CD14-positive monocyte (primary cell): Measurements from ENCODE around the gene CNTN2. TPM values are rescaled to one million over a fixed set of nuclear protein-coding genes. Genes with fewer than 3 reads are reported as not detected.

ENCODE experiments used
- DNase-seq, 3 donors: peaks; one replicate each; pipeline ENCODE4 v3.0.0-alpha.2; 2011 to 2022
- H2AFZ ChIP-seq: 2 replicates; pipeline ENCODE4 v1.6.0; 2012; ENCODE audit warnings: mild to moderate bottlenecking, low read depth, low read length, inconsistent platforms; ENCODE audit not compliant: insufficient read depth, poor library complexity, severe bottlenecking
- H3K27ac ChIP-seq, 2 donors: 1 replicate in 1 of 2; 2 replicates in 1 of 2; pipeline ENCODE4 v1.5.1; 2012 to 2013; ENCODE audit warnings: low read length in 2 of 2, control low read depth in 1 of 2, inconsistent platforms in 1 of 2, low read depth in 1 of 2, mild to moderate bottlenecking in 1 of 2
- H3K27me3 ChIP-seq, 2 donors: one replicate each; pipeline versions ENCODE4 v1.6.0 to v1.6.1; 2011 to 2013; ENCODE audit warnings: low read length in 2 of 2; ENCODE audit not compliant: control insufficient read depth in 2 of 2, insufficient read depth in 2 of 2
- H3K36me3 ChIP-seq, 2 donors: replicated peaks in 1 of 2; 1 replicate in 1 of 2; 2 replicates in 1 of 2; pipeline versions ENCODE4 v1.5.1 to v1.6.1; 2012 to 2013; ENCODE audit warnings: low read length in 2 of 2, control low read depth in 1 of 2, inconsistent platforms in 1 of 2, mild to moderate bottlenecking in 1 of 2; ENCODE audit not compliant: insufficient read depth in 2 of 2, control insufficient read depth in 1 of 2
- H3K4me1 ChIP-seq, 2 donors: 1 replicate in 1 of 2; 2 replicates in 1 of 2; pipeline versions ENCODE4 v1.5.1 to v1.6.1; 2012 to 2013; ENCODE audit warnings: low read length in 2 of 2, control low read depth in 1 of 2, inconsistent platforms in 1 of 2, mild to moderate bottlenecking in 1 of 2, moderate library complexity in 1 of 2; ENCODE audit not compliant: insufficient read depth in 2 of 2, control insufficient read depth in 1 of 2
- H3K4me2 ChIP-seq: replicated peaks from 2 replicates; pipeline ENCODE3; 2012; ENCODE audit warnings: low read length, moderate library complexity, mild to moderate bottlenecking; ENCODE audit not compliant: poor library complexity, severe bottlenecking; ENCODE audit errors: extremely low read depth
- H3K4me3 ChIP-seq, 3 experiments: fragments of 200-600 bp in 1 of 3; sonication (generic) in 1 of 3; replicated peaks in 1 of 3; 1 replicate in 2 of 3; 2 replicates in 1 of 3; pipeline ENCODE4 v1.5.1; 2011 to 2013; ENCODE audit warnings: low read length in 3 of 3, mild to moderate bottlenecking in 3 of 3, control low read depth in 2 of 3, low read depth in 2 of 3, inconsistent platforms in 1 of 3, moderate library complexity in 1 of 3
- H3K79me2 ChIP-seq: 2 replicates; pipeline ENCODE4 v1.6.0; 2012; ENCODE audit warnings: mild to moderate bottlenecking, control low read depth, inconsistent platforms, low read length, moderate library complexity; ENCODE audit not compliant: insufficient read depth
- H3K9ac ChIP-seq: 2 replicates; pipeline ENCODE4 v1.6.0; 2017; ENCODE audit warnings: low read length, mild to moderate bottlenecking; ENCODE audit not compliant: insufficient read depth, poor library complexity, severe bottlenecking
- H3K9me3 ChIP-seq, 2 donors: replicated peaks in 1 of 2; 1 replicate in 1 of 2; 2 replicates in 1 of 2; pipeline versions ENCODE4 v1.5.1 to v1.6.1; 2012 to 2013; ENCODE audit warnings: low read length in 2 of 2, control low read depth in 1 of 2; ENCODE audit not compliant: control insufficient read depth in 1 of 2, insufficient read depth in 1 of 2
- H4K20me1 ChIP-seq: 2 replicates; pipeline ENCODE4 v1.6.0; 2012; ENCODE audit warnings: mild to moderate bottlenecking, low read length, control low read depth, moderate library complexity; ENCODE audit not compliant: insufficient read depth
- H3K27ac Mint-ChIP-seq, 7 donors: one replicate each; pipeline ENCODE4 v1.8.0; 2020; ENCODE audit warnings: mild to moderate bottlenecking in 7 of 7, mixed read lengths in 7 of 7, moderate library complexity in 6 of 7, inconsistent platforms in 2 of 7
- H3K27me3 Mint-ChIP-seq, 3 donors: one replicate each; pipeline ENCODE4 v1.8.0; 2021 to 2022; ENCODE audit warnings: low read depth in 3 of 3, mild to moderate bottlenecking in 3 of 3, mixed read lengths in 3 of 3, moderate library complexity in 3 of 3, inconsistent platforms in 1 of 3
- H3K36me3 Mint-ChIP-seq, 2 donors: one replicate each; pipeline ENCODE4 v1.8.0; 2020; ENCODE audit warnings: mixed read lengths in 2 of 2, inconsistent platforms in 1 of 2, mild to moderate bottlenecking in 1 of 2
- H3K4me1 Mint-ChIP-seq: one replicate; pipeline ENCODE4 v1.8.0; 2020; ENCODE audit warnings: mild to moderate bottlenecking, mixed read lengths
- H3K4me3 Mint-ChIP-seq, 2 donors: one replicate each; pipeline ENCODE4 v1.8.0; 2020; ENCODE audit warnings: mild to moderate bottlenecking in 2 of 2, mixed read lengths in 2 of 2, moderate library complexity in 1 of 2
- H3K9me3 Mint-ChIP-seq, 7 donors: one replicate each; pipeline ENCODE4 v1.8.0; 2020 to 2022; ENCODE audit warnings: mixed read lengths in 7 of 7, mild to moderate bottlenecking in 6 of 7, moderate library complexity in 6 of 7, inconsistent platforms in 2 of 7
- WGBS: methylation state at CpG from one replicate; pipeline ENCODE4 v1.1.5; 2013; ENCODE audit warnings: missing lambda C conversion rate; ENCODE audit not compliant: insufficient coverage; 5-methylcytosine and 5-hydroxymethylcytosine counted together
- intact Hi-C, 2 donors: fragments of 100-400 bp; cut with micrococcal nuclease; formaldehyde crosslinking; loops; one replicate each; pipeline versions ENCODE4 v1.15.0 to v1.15.1; 2023
- polyA plus RNA-seq, 3 donors: library from polyadenylated mRNA; depleted of rRNA in 1 of 3; unstranded in 2 of 3; stranded (reverse) in 1 of 3; fragments of 300-500 nt in 2 of 3; fragments of >200 nt in 1 of 3; fragmentation: Illumina TruSeq in 2 of 3; gene quantifications; 1 replicate in 2 of 3; 2 replicates in 1 of 3; pipeline ENCODE4 v1.2.3, GENCODE V29; 2012 to 2021
- TF ChIP-seq, protein P1 (sequence below): fragments of 200-600 bp; IDR thresholded peaks from one replicate; pipeline ENCODE4 v1.8.0; 2022; ENCODE audit warnings: antibody characterized with exemption, mild to moderate bottlenecking

CNTN2 gene
- polyA plus RNA-seq, 3 donors: not detected

DNA sequence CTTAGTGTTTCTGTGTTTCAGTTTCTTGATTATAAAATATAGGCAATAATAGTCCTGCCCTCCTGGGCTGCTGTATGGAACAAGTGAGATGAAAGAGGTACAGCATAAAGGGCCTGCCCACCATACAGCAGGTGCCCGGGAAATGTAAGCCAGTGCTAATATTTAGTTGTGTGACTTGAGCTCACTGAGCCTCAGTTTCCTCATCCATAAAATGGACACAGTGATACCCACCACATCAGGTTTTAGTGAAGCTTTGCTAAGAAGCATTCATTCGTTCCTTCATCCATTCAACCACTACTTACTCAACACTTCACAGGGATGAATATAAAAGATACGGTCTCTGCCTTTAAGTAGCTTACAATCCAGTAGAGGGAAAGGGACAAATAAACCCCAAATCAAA lies 19.9 kb downstream of the CNTN2 start:
- Histone ChIP-seq H3K79me2 (no peaks in the 10 kb centered on the region), H3K9me3 (no peaks in the 10 kb centered on the region), H4K20me1 (no peaks in the 10 kb centered on the region), H3K27me3 (no peaks in the 10 kb centered on the region), H3K4me2 (no peak overlapping the region), H3K4me3 (no peak overlapping the region), H3K36me3 (no peaks in the 10 kb centered on the region), H3K4me1 (no peaks in the 10 kb centered on the region), H3K27ac (no peak overlapping the region), H3K9ac (no peak overlapping the region), H2AFZ (no peak overlapping the region)
- Mint-ChIP-seq H3K9me3 (no peaks in the 10 kb centered on the region), H3K4me3 (no peak overlapping the region), H3K4me1 (no peaks in the 10 kb centered on the region), H3K36me3 (no peaks in the 10 kb centered on the region), H3K27ac (no peak overlapping the region), H3K27me3 (peaks cover 0 to 4% (median 0%) of the 10 kb centered on the region in 3 donors)
- no peak for DNase-seq
- TF ChIP-seq, protein P1, sequence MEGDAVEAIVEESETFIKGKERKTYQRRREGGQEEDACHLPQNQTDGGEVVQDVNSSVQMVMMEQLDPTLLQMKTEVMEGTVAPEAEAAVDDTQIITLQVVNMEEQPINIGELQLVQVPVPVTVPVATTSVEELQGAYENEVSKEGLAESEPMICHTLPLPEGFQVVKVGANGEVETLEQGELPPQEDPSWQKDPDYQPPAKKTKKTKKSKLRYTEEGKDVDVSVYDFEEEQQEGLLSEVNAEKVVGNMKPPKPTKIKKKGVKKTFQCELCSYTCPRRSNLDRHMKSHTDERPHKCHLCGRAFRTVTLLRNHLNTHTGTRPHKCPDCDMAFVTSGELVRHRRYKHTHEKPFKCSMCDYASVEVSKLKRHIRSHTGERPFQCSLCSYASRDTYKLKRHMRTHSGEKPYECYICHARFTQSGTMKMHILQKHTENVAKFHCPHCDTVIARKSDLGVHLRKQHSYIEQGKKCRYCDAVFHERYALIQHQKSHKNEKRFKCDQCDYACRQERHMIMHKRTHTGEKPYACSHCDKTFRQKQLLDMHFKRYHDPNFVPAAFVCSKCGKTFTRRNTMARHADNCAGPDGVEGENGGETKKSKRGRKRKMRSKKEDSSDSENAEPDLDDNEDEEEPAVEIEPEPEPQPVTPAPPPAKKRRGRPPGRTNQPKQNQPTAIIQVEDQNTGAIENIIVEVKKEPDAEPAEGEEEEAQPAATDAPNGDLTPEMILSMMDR: no peak
- no CpG with 5 or more reads among the region's 3 CpGs for WGBS
- intact Hi-C loops: no loop called here

DNA sequence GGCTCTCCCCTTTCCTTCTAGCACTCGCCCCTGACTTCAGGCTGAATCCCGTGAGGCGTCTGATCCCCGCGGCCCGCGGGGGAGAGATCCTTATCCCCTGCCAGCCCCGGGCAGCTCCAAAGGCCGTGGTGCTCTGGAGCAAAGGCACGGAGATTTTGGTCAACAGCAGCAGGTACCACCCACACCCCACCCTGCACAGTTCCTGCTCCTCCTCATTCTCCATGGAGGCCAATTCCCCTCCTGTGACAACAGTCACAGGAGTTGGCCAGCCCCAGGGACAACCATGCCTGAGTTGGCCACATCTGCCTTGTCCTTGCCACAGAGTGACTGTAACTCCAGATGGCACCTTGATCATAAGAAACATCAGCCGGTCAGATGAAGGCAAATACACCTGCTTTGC lies 21.3 kb downstream of the CNTN2 start:
- H3K27me3 ChIP-seq: no peaks in the 10 kb centered on the region
- intact Hi-C loops: no loop called here
- WGBS: 94% methylated on average over 4 of the region's 11 CpGs
- no peaks in the 10 kb centered on the region for H3K36me3 Mint-ChIP-seq
- H3K79me2 ChIP-seq: no peaks in the 10 kb centered on the region
- no peak for DNase-seq
- H3K4me3 Mint-ChIP-seq: no peak overlapping the region
- no peaks in the 10 kb centered on the region for H4K20me1 ChIP-seq
- no peak overlapping the region for H2AFZ ChIP-seq
- H3K9ac ChIP-seq: no peak overlapping the region
- H3K9me3 ChIP-seq: no peaks in the 10 kb centered on the region
- H3K4me1 ChIP-seq: no peaks in the 10 kb centered on the region
- no peaks in the 10 kb centered on the region for H3K36me3 ChIP-seq
- H3K9me3 Mint-ChIP-seq: no peaks in the 10 kb centered on the region
- no peak overlapping the region for H3K27ac Mint-ChIP-seq
- TF ChIP-seq, protein P1: no peak
- H3K27me3 Mint-ChIP-seq: peaks cover 0 to 1% (median 0%) of the 10 kb centered on the region in 3 donors
- no peak overlapping the region for H3K27ac ChIP-seq
- no peak overlapping the region for H3K4me2 ChIP-seq
- no peak overlapping the region for H3K4me3 ChIP-seq
- H3K4me1 Mint-ChIP-seq: no peaks in the 10 kb centered on the region
